Activated CD8-positive, alpha-beta memory T cell treated with anti-CD3 and anti-CD28 coated beads for 4 hours (primary cell): ENCODE measurements around the gene DHRS1.
"Not testable (repeated sequence)": the region's sequence is repeated elsewhere in the genome, so short reads cannot be mapped to it uniquely, and the experiment has no call there.

Experiments used
- DNase-seq, 2 donors: peaks; one replicate each; pipeline ENCODE4 v3.0.0-alpha.2; 2020; ENCODE audit warnings: low read depth in 2 of 2

DHRS1 gene

DNA sequence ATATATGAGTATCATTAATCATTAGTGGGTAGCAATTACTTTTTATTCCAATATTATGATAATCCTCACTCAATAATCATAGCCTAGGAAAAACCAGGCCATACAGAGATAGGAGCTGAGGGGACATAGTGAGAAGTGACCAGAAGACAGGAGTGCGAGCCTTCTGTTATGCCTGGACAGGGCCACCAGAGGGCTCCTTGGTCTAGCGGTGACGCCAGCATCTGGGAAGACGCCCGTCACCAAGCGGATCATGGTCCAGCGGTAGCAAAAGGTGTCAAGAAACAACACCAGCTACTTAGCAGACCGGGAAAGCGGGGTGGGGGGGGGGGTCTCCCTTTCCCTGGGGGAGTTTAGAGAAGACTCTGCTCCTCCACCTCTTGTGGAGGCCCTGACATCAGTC, 28.3 kb upstream of the DHRS1 start:
- DNase-seq = not testable (repeated sequence)

DNA sequence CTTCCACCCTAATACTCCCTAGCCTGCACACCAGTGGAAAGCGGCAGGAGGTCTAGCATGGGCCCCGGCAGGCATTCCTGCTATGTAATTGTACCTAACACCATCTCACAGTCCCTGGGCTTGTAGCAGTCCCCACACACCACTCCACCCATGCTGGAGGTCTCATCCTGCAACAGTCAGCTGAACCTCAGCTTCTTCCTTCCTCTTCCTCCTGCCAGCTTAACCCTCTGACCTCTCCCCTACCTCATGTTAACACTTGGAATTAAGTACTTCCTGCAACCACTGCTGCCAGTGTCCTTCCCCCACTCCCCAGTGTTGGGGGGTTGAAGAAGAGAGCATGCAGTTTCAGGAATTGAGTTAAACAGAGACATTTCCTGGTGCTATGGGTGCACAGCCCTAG, 27.7 kb upstream of the DHRS1 start:
- DNase-seq = no peak

DNA sequence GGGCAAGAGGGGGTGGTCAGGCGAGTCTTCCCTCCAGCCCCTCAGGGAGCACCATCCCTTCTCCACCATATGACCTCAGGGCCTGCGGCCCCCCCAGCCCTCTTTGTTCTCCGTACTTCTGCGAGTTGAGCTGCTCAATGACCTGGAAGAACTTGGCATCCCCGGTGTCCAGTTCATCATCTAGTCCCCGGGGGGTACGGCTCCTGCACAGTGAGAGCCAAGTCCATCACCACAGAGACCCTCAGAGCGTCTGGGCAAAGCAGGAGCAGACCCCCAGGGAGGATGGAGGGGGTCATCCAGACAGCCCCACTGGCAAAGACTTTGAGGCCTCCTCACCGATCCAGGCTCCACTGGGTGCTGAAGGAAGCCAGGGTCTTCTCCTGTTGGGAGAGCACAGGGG, 26.4 kb upstream of the DHRS1 start:
- no peak for DNase-seq

DNA sequence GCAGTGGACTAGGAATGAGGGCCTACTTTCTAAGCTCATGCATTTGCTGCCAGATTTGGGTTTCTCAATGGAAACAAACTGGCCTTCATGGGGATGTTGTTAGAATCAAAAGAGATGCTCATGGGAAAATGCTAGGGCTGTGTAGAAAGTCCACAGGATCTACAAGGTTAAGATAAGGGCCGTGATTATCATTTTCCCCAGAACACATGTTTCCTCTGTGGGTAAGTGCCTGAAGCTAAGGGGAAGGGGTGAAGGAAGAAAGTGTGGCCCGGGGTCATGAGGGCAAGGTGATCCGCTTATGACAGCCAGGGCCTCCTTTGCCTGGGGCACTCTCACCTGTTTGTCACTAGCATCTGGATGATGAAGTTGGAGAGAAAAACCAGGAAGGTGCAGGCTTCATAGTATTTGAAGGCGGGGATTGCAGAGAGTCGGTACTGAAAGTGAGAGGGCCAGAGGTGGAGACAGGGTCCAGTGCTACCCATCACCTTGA, 25.5 kb upstream of the DHRS1 start:
- no peak for DNase-seq

DNA sequence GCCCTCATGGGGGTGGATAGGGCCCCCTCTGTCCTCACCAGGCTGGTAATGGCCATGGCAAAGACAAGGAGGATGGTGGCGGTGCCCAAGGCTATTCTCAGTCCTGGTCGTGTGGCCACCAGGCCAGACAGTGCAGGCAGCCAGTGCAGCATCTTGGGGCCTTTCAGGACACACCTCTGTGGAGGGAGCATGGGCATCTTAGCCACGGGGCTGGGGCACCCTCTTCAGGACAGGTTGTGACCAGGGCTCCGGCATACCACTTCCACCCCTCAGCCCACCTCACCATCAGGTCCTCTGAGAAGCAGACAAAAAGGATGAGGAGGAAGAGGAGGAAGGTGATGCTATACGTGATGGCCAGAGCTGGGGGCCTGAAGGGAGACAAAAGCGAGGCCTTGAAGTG, 24.4 kb upstream of the DHRS1 start:
- no peak for DNase-seq

DNA sequence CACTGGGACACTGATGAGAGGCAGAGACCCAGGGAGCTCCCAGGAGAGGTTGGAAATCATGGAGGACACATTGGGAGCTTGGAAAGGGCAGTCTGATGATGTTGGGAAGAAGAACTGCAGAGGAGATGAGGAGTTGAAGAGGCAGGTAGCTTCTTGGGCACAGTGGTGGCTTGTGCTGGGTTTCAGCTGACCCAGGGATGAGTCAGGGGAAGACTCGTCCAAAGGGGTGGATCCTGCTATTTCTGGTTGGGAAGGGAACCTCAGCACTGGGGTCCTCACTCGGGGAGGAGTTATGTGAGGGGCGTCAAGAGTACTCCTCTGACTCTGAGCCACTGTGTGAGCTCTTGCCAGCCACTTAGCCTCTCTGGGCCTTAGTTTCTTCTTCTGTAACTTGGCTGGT, 23.8 kb upstream of the DHRS1 start:
- DNase-seq = no peak

DNA sequence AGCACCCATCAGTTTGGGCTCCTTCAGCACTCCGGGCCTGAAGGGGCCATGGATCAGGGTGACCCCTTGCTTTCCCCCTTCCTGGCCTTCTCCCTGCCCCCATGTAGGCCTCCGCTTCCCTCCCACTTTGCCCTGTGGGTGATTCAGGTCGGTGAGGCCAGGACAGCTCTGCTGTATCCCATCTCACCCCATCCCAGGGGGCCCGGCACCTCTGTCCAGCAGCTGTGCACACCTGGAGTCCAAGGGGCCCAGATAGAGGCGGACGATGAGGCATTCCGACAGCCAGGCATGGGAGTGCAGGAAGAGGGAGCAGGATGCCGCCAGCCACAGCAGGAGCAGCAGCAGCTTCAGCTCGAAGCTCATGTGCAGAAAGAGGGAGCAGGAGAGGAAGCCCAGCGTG, 23.1 kb upstream of the DHRS1 start:
- DNase-seq = no peak

DNA sequence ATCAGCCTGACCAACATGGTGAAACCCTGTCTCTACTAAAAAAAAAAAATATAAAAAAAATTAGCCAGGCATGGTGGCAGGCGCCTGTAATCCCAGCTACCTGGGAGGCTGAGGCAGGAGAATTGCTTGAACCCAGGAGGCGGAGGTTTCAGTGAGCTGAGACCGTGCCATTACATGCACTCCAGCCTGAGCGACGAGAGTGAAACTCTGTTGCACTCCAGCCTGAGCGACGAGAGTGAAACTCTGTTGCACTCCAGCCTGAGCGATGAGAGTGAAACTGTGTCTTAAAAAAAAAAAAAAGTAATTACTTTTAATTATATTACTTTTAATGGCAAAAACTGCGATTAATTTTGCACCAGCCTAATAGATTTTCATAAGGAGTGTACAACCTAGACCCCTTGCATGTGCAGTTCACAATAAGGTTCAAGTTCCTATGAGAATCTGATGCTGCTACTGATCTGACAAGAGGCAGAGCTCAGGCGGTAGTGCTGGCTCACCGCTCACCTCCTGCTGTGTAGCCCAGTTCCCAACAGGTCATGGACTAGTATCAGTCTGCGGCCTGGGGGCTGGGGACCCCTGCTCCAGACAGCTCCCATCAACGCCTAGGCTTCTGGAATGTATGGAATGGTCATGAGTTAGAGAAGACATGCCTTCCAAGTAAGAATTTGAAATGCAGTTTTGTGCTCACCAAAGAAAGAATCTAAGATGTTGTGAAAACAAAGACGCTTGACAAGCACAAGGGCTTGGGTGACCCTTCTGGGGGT, 21.8 kb upstream of the DHRS1 start:
- DNase-seq = no peak

DNA sequence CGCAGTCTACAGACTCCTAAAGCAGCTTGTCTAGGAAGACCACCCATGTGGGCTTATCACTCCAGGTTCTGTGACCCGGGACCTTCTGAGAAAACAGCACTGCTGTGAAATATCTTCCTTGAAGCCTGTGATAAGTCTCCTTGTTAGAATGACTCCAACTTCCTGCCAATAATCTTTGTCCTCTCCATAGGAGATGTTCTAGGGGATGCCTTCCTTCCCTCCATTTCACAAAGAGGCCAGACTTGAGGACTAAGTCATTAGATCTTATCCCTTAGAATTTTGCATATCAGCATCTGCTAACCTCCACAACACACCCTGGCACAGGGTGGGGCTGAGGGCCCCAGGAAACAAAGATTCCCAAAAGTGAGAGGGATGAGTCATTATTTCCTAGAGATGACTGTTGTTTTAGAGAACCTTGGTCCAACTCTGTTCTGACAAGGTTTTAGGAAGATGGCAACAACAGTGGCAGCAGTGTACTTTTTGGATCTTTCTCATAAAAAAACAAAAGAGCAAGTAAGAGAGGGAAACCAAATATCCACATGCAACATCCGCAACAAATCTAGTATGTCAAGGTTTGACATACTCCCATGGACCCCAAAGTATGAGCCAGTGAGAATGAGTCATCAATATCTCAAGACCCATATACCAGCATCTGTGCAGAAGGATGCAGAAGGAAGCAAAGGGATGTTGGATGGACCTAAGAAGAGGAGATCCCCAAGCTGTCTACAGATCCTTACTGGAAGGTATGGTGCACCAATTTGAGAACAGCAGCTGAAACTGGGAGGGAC, 17.8 kb upstream of the DHRS1 start:
- no peak for DNase-seq

DNA sequence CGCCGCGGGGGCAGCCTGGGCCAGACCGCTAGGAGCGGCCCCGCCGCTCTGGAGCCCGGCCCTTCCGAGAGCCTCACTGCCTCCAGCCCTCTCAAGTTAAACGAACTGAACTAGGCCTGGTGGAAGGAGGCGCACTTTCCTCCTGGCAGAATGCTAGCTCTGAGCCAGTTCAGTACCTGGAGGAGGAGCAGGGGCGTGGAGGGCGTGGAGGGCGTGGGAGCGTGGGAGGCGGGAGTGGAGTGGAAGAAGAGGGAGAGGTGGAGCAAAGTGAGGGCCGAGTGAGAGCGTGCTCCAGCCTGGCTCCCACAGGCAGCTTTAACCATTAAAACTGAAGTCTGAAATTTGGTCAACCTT, 17.0 kb upstream of the DHRS1 start:
- DNase-seq = no peak

DNA sequence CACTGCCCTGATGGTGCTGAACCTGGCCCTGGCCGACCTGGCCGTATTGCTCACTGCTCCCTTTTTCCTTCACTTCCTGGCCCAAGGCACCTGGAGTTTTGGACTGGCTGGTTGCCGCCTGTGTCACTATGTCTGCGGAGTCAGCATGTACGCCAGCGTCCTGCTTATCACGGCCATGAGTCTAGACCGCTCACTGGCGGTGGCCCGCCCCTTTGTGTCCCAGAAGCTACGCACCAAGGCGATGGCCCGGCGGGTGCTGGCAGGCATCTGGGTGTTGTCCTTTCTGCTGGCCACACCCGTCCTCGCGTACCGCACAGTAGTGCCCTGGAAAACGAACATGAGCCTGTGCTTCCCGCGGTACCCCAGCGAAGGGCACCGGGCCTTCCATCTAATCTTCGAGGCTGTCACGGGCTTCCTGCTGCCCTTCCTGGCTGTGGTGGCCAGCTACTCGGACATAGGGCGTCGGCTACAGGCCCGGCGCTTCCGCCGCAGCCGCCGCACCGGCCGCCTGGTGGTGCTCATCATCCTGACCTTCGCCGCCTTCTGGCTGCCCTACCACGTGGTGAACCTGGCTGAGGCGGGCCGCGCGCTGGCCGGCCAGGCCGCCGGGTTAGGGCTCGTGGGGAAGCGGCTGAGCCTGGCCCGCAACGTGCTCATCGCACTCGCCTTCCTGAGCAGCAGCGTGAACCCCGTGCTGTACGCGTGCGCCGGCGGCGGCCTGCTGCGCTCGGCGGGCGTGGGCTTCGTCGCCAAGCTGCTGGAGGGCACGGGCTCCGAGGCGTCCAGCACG, 16.4 kb upstream of the DHRS1 start:
- no peak for DNase-seq

DNA sequence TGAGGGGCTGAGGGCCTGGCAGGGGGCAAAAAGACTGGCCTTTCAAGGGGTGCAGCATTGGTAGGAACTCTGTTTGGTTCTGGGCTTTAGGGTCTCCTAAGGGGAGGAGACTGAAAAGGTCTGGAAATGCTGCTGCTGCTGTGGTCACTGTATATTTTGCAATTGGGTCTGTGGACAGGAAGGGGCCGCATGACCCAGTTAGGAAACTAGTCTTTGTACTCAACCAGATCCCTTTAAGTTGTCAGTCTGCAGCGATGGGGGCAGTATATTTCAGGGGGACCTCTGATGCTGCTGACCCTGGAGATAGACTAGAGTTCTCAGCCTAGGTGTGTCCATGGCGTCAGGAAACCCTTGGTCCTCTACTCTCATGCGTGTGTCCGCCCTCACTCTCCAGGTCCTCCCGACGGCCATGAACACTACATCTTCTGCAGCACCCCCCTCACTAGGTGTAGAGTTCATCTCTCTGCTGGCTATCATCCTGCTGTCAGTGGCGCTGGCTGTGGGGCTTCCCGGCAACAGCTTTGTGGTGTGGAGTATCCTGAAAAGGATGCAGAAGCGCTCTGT, 15.7 kb upstream of the DHRS1 start:
- no peak for DNase-seq

DNA sequence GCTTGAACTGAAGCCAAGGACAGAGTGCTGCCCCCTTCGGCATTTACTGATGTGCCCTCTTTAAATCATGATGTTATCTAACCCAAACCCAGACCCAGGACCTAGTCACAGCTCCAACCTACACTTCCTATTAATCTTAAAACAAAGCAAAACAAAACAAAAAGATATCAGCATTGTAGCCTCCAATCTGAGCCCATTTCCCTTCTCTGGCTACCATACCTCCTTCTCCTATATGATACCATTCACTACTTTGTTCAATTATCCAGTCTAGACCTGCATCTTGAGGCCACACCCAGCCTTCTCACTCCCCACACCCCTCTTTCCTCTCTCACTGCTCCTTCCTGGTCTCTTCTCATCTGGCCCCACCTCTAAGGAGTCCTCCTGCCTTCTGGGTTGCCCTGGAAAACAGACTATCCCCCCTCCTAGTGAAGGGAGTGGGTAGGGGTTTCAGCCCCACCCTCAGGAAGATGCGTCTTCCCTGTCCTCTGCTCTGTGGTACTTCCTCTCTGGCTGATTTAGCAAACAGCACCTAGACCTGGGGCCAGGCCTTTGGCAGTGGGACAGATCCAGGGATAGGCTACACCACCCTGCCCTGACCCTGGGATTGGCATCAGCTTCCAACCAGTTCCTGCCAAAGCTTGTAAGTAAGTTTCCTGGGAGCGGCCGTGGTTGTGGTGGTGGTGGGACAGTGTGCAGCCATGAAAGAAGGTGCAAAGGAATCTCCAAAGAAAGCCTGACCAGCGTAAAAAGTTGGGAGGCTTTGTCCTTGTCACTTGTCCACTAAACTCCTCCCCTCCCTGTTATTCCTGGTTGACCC, 15.0 kb upstream of the DHRS1 start:
- DNase-seq = no peak

DNA sequence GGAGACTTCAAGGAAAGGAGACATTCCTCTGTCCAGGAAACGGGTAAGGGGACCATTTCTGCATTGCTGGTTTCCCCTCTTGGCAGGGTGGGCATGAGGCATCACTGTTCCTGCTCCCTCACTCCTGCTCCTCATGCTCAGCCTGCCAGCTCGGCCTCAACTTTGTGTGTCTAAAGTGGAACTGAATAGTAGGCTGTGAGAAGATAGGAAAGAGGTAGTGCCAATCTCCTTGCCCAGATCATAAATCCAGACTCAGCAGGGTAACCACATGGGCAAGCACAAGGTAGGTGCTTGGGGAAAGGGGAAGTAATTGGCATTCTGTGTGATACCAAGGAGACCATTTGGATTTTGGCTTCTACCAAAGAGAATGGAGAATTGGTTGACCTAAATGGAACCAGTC, 14.3 kb upstream of the DHRS1 start:
- DNase-seq = no peak

DNA sequence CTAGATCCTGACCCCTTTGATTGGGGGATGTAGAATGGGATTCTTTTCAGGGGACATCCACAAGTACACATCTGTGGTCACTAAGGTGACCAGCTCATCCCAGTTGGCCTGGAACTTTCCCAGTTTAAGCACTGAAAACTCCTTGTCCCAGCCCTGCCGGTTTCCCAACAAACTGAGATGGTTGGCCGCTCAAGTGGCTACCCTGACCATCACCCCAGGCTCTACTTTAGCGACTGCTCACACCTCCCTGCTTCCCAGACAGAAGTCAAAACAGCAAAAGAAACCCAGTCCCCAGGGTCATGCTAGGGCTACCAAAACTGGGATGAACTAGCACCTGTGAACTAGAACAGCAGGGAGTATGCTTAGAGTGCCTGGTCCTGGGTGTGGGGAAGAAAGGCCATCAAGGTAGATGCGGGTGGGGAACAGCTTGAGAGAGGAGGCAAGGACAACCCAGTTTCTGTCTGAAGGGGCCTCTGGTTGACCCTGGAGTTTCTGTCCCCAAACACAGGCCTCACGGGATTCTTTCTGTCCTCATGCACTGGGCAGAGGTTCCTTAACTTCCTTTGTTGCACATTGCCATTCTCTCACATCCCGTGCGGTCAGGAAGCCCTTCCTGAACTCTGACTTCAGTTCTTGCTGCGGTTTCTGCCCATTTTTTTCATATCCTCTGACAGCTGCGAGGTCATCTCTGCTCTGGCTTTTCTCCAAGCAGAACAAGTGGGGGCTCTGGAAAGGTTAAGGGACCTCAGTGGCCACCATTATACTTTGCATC, 13.3 kb upstream of the DHRS1 start:
- DNase-seq = no peak

DNA sequence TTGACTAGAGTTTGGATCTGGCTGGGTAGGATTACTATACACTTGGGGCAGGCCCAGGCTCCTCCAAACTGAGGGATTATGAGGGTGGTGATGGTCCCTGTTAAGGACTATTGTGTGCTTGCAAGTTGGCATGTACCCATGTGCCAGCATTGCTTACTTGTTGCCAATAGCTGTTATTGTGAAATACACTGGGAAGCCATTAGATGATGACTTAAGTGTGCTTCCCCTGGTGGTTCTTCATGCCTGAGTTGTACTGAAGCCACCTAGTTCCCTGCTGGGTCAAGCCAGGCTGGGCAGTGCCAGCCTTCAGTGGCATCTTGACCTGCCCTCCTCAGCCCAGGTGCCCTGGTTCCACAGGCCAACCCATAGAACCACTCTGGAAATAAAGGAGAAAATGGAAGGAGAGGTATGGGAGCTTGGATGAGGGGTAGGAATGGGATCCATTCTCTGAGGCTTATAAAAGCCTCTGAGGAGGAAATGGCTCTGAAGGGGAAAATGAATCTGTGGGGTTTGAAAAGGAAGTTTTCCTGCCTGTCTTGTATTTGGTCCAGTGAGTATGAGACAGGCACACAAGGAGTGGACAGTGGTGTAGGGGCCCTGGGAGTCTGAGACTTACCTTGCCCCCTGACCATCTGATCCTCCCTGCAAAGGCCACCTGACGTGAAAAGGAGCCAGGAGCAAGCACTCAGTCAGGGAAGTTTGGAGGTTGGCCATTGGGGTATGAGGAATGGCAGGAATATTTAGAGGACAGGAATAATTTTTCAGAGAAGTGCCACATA, 12.4 kb upstream of the DHRS1 start:
- no peak for DNase-seq

DNA sequence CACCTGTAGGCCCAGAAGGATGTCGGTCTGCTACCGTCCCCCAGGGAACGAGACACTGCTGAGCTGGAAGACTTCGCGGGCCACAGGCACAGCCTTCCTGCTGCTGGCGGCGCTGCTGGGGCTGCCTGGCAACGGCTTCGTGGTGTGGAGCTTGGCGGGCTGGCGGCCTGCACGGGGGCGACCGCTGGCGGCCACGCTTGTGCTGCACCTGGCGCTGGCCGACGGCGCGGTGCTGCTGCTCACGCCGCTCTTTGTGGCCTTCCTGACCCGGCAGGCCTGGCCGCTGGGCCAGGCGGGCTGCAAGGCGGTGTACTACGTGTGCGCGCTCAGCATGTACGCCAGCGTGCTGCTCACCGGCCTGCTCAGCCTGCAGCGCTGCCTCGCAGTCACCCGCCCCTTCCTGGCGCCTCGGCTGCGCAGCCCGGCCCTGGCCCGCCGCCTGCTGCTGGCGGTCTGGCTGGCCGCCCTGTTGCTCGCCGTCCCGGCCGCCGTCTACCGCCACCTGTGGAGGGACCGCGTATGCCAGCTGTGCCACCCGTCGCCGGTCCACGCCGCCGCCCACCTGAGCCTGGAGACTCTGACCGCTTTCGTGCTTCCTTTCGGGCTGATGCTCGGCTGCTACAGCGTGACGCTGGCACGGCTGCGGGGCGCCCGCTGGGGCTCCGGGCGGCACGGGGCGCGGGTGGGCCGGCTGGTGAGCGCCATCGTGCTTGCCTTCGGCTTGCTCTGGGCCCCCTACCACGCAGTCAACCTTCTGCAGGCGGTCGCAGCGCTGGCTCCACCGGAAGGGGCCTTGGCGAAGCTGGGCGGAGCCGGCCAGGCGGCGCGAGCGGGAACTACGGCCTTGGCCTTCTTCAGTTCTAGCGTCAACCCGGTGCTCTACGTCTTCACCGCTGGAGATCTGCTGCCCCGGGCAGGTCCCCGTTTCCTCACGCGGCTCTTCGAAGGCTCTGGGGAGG, 11.3 kb upstream of the DHRS1 start, which contains the start of gene LTB4R:
Gene LTB4R (plus strand): TSS at position 857 of the 959 bp plus-strand sequence. CDS start 4,150 bp downstream, outside the sequence.
- DNase-seq = no peak

DNA sequence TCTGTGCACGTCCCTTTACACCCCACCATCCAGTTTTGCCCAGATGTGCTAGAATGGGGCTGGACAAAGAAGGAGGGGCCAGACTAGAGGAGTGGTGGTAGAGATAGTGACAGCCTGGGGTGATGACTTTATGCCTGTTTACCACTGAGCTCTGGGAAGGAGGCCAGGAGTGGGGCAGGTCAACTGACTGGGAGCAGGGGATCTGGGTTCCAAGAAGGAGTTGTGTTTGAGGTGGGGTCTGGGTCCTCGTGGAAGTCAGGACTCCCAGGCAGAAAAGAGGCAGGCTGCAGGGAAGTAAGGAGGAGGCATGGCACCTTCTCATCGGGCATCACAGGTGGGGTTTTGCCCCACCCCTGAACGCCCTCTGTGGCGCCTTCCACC, 10.7 kb upstream of the DHRS1 start:
- no peak for DNase-seq
